ENCODE results near the gene POLR1D.
A peak's percentile ranks its signal among the peaks of the same experiment; 100 is the strongest.

Gene POLR1D

GRCh38 chr13:27621366-27622101 lies at the start of gene POLR1D:
Gene POLR1D, plus strand, starts transcription at chr13:27621892. Its CDS starts 92 bp downstream, at chr13:27621984.
- no peak for TF ChIP-seq GATA1 (IDR thresholded peaks at IDR 0.05; ENCODE audit: low read depth, low read length)
- peak; percentile 87 for TF ChIP-seq POLR2A (IDR thresholded peaks at IDR 0.05; ENCODE audit: low read length)
- DNase-seq: peak; percentile 86 to 92

GRCh38 chr13:27572234-27572901 lies 49.3 kb upstream of the POLR1D start:
- TF ChIP-seq POLR2A (IDR thresholded peaks at IDR 0.05; ENCODE audit: low read length): no peak
- TF ChIP-seq GATA1 (IDR thresholded peaks at IDR 0.05; ENCODE audit: low read depth, low read length): no peak
- no peak for DNase-seq

- no peak for TF ChIP-seq POLR2A (IDR thresholded peaks at IDR 0.05; ENCODE audit: low read length)
- no peak for TF ChIP-seq GATA1 (IDR thresholded peaks at IDR 0.05; ENCODE audit: low read depth, low read length)
- no peak for DNase-seq
Observed at GRCh38 chr13:27573265-27573664, 48.4 kb upstream of the POLR1D start.

GRCh38 chr13:27574661-27575060 lies 47.0 kb upstream of the POLR1D start:
- no peak for DNase-seq
- TF ChIP-seq GATA1 (IDR thresholded peaks at IDR 0.05; ENCODE audit: low read depth, low read length) (no peak), POLR2A (IDR thresholded peaks at IDR 0.05; ENCODE audit: low read length) (no peak)

- TF ChIP-seq GATA1 (IDR thresholded peaks at IDR 0.05; ENCODE audit: low read depth, low read length): no peak
- TF ChIP-seq POLR2A (IDR thresholded peaks at IDR 0.05; ENCODE audit: low read length): no peak
- no peak for DNase-seq
Observed at GRCh38 chr13:27578121-27579030, 43.3 kb upstream of the POLR1D start.

- no peak for DNase-seq
Observed at GRCh38 chr13:27583645-27584044, 38.0 kb upstream of the POLR1D start.

GRCh38 chr13:27587095-27587746 lies 34.5 kb upstream of the POLR1D start:
- TF ChIP-seq POLR2A (IDR thresholded peaks at IDR 0.05; ENCODE audit: low read length) (no peak), GATA1 (IDR thresholded peaks at IDR 0.05; ENCODE audit: low read depth, low read length) (no peak)
- DNase-seq: no peak

More at GRCh38 chr13:27583645-27584044, 38.0 kb upstream of the POLR1D start:
- TF ChIP-seq POLR2A (IDR thresholded peaks at IDR 0.05; ENCODE audit: low read length): no peak
- TF ChIP-seq GATA1 (IDR thresholded peaks at IDR 0.05; ENCODE audit: low read depth, low read length): no peak

- no peak for DNase-seq
- TF ChIP-seq POLR2A (IDR thresholded peaks at IDR 0.05; ENCODE audit: low read length) (no peak), GATA1 (IDR thresholded peaks at IDR 0.05; ENCODE audit: low read depth, low read length) (no peak)
Observed at GRCh38 chr13:27588405-27588804, 33.3 kb upstream of the POLR1D start.

- DNase-seq: no peak
- TF ChIP-seq POLR2A (IDR thresholded peaks at IDR 0.05; ENCODE audit: low read length) (no peak), GATA1 (IDR thresholded peaks at IDR 0.05; ENCODE audit: low read depth, low read length) (no peak)
Observed at GRCh38 chr13:27592865-27593264, 28.8 kb upstream of the POLR1D start.

GRCh38 chr13:27593267-27593666 lies 28.4 kb upstream of the POLR1D start:
- no peak for DNase-seq
- TF ChIP-seq POLR2A (IDR thresholded peaks at IDR 0.05; ENCODE audit: low read length): no peak
- TF ChIP-seq GATA1 (IDR thresholded peaks at IDR 0.05; ENCODE audit: low read depth, low read length): no peak

- TF ChIP-seq GATA1 (IDR thresholded peaks at IDR 0.05; ENCODE audit: low read depth, low read length) (no peak), POLR2A (IDR thresholded peaks at IDR 0.05; ENCODE audit: low read length) (no peak)
- DNase-seq: peak; percentile 62 to 80
Observed at GRCh38 chr13:27595055-27595811, 26.5 kb upstream of the POLR1D start.

GRCh38 chr13:27599096-27599495 lies 22.6 kb upstream of the POLR1D start:
- DNase-seq: no peak
- TF ChIP-seq GATA1 (IDR thresholded peaks at IDR 0.05; ENCODE audit: low read depth, low read length): no peak
- no peak for TF ChIP-seq POLR2A (IDR thresholded peaks at IDR 0.05; ENCODE audit: low read length)
